ENCODE results near the gene OSBPL10.

Gene OSBPL10

GRCh38 chr3:31988271-31988670 is 7.2 kb upstream of the OSBPL10 start:
- no peak for DNase-seq (ENCODE audit: low read depth)

- no peak for DNase-seq (ENCODE audit: low read depth)
These were observed 4.8 kb upstream of the OSBPL10 start for GRCh38 chr3:31985831-31986230.

- no peak for DNase-seq (ENCODE audit: low read depth)
These were observed 3.3 kb upstream of the OSBPL10 start for GRCh38 chr3:31984321-31984720.

GRCh38 chr3:31980530-31981205 is 394 bp downstream of the OSBPL10 start:
- no peak for DNase-seq (ENCODE audit: low read depth)

GRCh38 chr3:31979001-31979697 is 1.9 kb downstream of the OSBPL10 start:
- DNase-seq (ENCODE audit: low read depth), result no peak

- no peak for DNase-seq (ENCODE audit: low read depth)
These were observed 2.5 kb downstream of the OSBPL10 start for GRCh38 chr3:31978553-31978952.

GRCh38 chr3:31977736-31978135 is 3.3 kb downstream of the OSBPL10 start:
- no peak for DNase-seq (ENCODE audit: low read depth)

GRCh38 chr3:31976302-31976701 is 4.8 kb downstream of the OSBPL10 start:
- no peak for DNase-seq (ENCODE audit: low read depth)

- DNase-seq (ENCODE audit: low read depth), result no peak
These were observed 6.1 kb downstream of the OSBPL10 start for GRCh38 chr3:31974964-31975363.

GRCh38 chr3:31974471-31974870 is 6.6 kb downstream of the OSBPL10 start:
- peak; percentile 54 for DNase-seq (ENCODE audit: low read depth)

GRCh38 chr3:31973837-31974236 is 7.2 kb downstream of the OSBPL10 start:
- DNase-seq (ENCODE audit: low read depth), result no peak

- DNase-seq (ENCODE audit: low read depth), result no peak
These were observed 8.0 kb downstream of the OSBPL10 start for GRCh38 chr3:31973081-31973480.

GRCh38 chr3:31971607-31972006 is 9.5 kb downstream of the OSBPL10 start:
- DNase-seq (ENCODE audit: low read depth), result no peak

GRCh38 chr3:31968927-31969418 is 12.1 kb downstream of the OSBPL10 start:
- DNase-seq (ENCODE audit: low read depth), result peak; percentile 89

- DNase-seq (ENCODE audit: low read depth), result peak; percentile 49
These were observed 12.6 kb downstream of the OSBPL10 start for GRCh38 chr3:31968369-31968926.

- no peak for DNase-seq (ENCODE audit: low read depth)
These were observed 13.5 kb downstream of the OSBPL10 start for GRCh38 chr3:31967592-31967991.

GRCh38 chr3:31966978-31967591 is 14.0 kb downstream of the OSBPL10 start:
- no peak for DNase-seq (ENCODE audit: low read depth)

- no peak for DNase-seq (ENCODE audit: low read depth)
These were observed 18.3 kb downstream of the OSBPL10 start for GRCh38 chr3:31962801-31963205.

GRCh38 chr3:31960793-31961431 is 20.1 kb downstream of the OSBPL10 start:
- DNase-seq (ENCODE audit: low read depth), result no peak

GRCh38 chr3:31959951-31960792 is 20.9 kb downstream of the OSBPL10 start:
- DNase-seq (ENCODE audit: low read depth), result no peak

- no peak for DNase-seq (ENCODE audit: low read depth)
These were observed 21.8 kb downstream of the OSBPL10 start for GRCh38 chr3:31959251-31959650.

Measured in fibroblast of the conjunctiva (primary cell).